B cell (primary cell): ENCODE measurements around the gene JPH2.

Source experiments
- EZH2 ChIP-seq: IDR thresholded peaks from 2 replicates; pipeline ENCODE4 v1.6.1; 2012; ENCODE audit warnings: borderline replicate concordance, low read depth, mild to moderate bottlenecking, moderate library complexity, low read length; ENCODE audit not compliant: insufficient read depth, poor library complexity, severe bottlenecking
- TF ChIP-seq, protein P1 (sequence below): fragments of 200-600 bp; IDR thresholded peaks from one replicate; pipeline ENCODE4 v1.8.0; 2022; ENCODE audit warnings: antibody characterized with exemption, mild to moderate bottlenecking

DNA sequence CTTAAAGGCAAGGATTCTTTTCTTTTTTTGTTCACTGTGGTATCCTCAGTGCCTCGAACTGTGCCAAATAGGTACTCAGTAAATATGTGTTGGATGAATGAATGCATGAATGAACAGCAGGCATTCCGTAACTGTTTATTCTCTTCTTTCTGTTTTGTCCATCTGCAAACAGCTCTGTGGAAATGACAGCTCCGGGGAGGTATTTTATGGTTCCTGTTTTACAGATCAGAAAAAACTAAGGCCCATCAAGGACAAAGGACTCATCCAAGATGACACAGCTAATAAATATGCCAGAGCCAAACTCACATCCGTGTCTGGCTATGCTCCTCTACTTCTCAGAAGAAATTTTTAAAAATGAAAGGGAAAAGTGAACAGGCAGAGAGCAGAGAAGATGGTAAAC is 21.0 kb downstream of the JPH2 start:
- TF ChIP-seq, protein P1, sequence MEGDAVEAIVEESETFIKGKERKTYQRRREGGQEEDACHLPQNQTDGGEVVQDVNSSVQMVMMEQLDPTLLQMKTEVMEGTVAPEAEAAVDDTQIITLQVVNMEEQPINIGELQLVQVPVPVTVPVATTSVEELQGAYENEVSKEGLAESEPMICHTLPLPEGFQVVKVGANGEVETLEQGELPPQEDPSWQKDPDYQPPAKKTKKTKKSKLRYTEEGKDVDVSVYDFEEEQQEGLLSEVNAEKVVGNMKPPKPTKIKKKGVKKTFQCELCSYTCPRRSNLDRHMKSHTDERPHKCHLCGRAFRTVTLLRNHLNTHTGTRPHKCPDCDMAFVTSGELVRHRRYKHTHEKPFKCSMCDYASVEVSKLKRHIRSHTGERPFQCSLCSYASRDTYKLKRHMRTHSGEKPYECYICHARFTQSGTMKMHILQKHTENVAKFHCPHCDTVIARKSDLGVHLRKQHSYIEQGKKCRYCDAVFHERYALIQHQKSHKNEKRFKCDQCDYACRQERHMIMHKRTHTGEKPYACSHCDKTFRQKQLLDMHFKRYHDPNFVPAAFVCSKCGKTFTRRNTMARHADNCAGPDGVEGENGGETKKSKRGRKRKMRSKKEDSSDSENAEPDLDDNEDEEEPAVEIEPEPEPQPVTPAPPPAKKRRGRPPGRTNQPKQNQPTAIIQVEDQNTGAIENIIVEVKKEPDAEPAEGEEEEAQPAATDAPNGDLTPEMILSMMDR: no peak
- no peak for TF ChIP-seq EZH2
